GM06990 (cell line): ENCODE measurements around the gene PPDPF.
"Not testable (repeated sequence)": the region's sequence is repeated elsewhere in the genome, so short reads cannot be mapped to it uniquely, and the experiment has no call there.

Experiments used
- DNase-seq: peaks from one replicate; pipeline ENCODE4 v3.0.0-alpha.2; 2011; ENCODE audit not compliant: insufficient read length; ENCODE audit errors: extremely low read depth
- H3K27me3 ChIP-seq: replicated peaks from 2 replicates; pipeline ENCODE4 v1.6.0; 2011; ENCODE audit warnings: low read length; ENCODE audit not compliant: control insufficient read depth, insufficient read depth
- H3K36me3 ChIP-seq: 2 replicates; pipeline ENCODE4 v1.5.1; 2011; ENCODE audit warnings: low read length; ENCODE audit not compliant: control insufficient read depth, insufficient read depth
- H3K4me3 ChIP-seq: replicated peaks from 2 replicates; pipeline ENCODE4 v1.5.1; 2011; ENCODE audit warnings: low read depth, mild to moderate bottlenecking, control low read depth, low read length
- TF ChIP-seq, protein P1 (sequence below): IDR thresholded peaks from 2 replicates; pipeline ENCODE4 v1.5.1; 2011; ENCODE audit warnings: low read length, control low read depth, mild to moderate bottlenecking, inconsistent platforms; ENCODE audit not compliant: insufficient read depth, poor library complexity, severe bottlenecking

The PPDPF gene

GRCh38 chr20:63505723-63506122 lies 14.8 kb upstream of the PPDPF start:
- TF ChIP-seq, protein P1, sequence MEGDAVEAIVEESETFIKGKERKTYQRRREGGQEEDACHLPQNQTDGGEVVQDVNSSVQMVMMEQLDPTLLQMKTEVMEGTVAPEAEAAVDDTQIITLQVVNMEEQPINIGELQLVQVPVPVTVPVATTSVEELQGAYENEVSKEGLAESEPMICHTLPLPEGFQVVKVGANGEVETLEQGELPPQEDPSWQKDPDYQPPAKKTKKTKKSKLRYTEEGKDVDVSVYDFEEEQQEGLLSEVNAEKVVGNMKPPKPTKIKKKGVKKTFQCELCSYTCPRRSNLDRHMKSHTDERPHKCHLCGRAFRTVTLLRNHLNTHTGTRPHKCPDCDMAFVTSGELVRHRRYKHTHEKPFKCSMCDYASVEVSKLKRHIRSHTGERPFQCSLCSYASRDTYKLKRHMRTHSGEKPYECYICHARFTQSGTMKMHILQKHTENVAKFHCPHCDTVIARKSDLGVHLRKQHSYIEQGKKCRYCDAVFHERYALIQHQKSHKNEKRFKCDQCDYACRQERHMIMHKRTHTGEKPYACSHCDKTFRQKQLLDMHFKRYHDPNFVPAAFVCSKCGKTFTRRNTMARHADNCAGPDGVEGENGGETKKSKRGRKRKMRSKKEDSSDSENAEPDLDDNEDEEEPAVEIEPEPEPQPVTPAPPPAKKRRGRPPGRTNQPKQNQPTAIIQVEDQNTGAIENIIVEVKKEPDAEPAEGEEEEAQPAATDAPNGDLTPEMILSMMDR: no peak
- Histone ChIP-seq H3K36me3 (no peaks in the 10 kb centered on the region), H3K4me3 (no peak overlapping the region), H3K27me3 (no peaks in the 10 kb centered on the region)
- no peak for DNase-seq

DNA sequence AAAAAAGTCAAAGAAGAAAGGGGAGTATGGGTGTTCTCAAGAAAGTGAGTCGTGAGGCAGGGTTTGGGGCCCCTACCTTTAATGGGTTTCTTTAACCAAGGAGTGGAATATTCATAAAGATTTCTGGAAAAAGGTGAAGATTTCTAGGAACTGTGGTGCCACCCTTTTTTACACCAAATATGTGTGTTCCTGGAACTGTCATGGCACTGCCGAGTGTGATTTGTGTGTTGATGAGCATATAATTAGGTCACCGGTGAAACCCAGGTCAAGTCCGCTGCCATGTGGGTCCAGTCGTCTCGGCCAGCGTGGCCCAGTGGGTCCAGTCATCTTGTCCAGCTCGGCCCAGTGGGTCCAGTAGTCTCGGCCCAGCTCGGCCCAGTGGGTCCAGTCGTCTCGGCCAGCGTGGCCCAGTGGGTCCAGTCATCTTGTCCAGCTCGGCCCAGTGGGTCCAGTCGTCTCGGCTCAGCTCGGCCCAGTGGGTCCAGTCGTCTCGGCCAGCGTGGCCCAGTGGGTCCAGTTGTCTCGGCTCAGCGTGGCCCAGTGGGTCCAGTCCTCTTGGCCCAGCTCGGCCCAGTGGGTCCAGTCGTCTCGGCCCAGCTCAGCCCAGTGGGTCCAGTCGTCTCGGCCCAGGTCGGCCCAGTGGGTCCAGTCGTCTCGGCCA lies 13.4 kb upstream of the PPDPF start:
- H3K27me3 ChIP-seq: no peaks in the 10 kb centered on the region
- TF ChIP-seq, protein P1: no peak
- no peak for DNase-seq
- H3K4me3 ChIP-seq: no peak overlapping the region
- no peaks in the 10 kb centered on the region for H3K36me3 ChIP-seq

DNA sequence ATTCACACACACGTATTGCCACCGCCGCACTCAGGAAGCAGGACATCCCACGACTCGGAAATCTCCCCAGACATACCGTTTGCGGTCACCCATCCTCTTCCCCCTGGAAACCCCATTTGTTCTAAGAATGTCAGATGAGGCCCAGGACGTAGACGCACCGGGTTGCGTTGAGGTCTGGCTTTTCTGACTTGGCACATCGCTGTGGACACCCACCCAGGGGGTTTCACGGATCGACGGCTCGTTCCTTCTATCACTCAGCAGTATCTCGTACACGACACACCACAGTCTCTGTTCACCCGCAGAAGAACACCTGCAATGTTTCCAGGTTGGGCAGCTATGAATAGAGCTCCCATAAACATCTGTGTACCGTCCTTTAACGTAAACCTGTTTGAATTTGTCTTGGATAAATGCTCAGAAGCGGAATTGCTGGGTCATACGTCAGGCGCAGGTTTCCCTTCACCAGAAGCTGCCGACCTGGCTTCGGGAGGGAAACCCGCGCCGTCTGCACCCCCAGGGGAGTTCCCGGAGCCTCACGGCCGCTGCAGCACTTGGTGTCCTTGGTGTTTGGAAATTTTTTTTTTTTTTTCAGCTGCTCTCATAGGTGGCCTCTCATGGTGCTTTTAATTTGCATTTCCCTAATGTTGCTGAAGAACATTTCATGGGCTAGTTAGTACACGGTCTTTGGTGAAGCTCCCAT lies 12.3 kb upstream of the PPDPF start:
- Histone ChIP-seq H3K27me3 (no peaks in the 10 kb centered on the region), H3K4me3 (no peak overlapping the region), H3K36me3 (no peaks in the 10 kb centered on the region)
- TF ChIP-seq, protein P1: no peak
- peak; percentile 75 for DNase-seq

DNA sequence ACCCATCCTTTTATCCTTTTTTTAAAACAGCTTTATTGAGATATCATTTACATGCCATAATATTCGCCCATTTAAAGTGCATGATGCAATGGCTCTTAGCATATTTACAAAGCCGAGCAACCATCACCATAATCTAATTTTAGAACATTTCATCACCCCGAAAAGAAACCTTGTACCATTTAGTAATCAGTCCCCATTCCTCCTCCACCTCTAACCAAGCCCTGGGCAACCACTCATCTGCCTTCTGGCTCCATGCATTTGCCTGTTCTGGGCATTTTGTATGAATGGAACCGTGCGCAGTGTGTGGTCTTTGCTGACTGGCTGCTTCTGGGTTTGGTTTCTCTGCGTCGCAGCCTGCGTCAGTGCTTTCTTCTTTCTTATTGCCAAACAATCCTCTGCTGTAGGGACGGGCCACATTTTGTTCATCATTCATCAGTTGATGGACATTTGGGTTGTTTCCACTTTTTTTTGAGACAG lies 11.4 kb upstream of the PPDPF start:
- DNase-seq: no peak
- TF ChIP-seq, protein P1: no peak
- Histone ChIP-seq H3K4me3 (no peak overlapping the region), H3K36me3 (no peaks in the 10 kb centered on the region), H3K27me3 (no peaks in the 10 kb centered on the region)

DNA sequence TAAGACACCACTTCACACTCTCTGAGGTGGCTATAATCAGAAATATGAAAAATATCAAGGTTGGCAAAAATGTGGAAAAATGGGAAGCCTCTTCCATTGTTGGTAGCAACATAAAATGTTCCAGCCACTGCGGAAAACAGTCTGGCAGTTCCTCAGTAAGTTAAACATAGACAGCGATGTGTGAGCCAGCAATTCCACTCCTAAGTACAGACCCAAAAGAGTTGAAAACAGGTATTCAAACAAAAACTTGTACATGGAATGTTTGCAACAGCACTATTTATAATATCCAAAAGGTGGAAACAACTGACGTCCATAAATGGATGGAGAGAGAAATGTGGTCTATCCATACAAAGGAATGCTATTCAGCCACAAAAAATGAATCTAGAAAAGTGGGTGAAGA lies 7.4 kb upstream of the PPDPF start:
- no peak overlapping the region for H3K4me3 ChIP-seq
- TF ChIP-seq, protein P1: no peak
- DNase-seq: no peak
- H3K27me3 ChIP-seq: no peaks in the 10 kb centered on the region
- H3K36me3 ChIP-seq: no peaks in the 10 kb centered on the region

- not testable (repeated sequence) for DNase-seq
Observed at GRCh38 chr20:63514520-63514919, 6.0 kb upstream of the PPDPF start.

More at GRCh38 chr20:63514520-63514919, 6.0 kb upstream of the PPDPF start:
- not testable (repeated sequence) for H3K36me3 ChIP-seq, H3K27me3 ChIP-seq, H3K4me3 ChIP-seq
